ENCODE results near the gene AIG1. TPM values are rescaled to one million over a fixed set of nuclear protein-coding genes. Genes with fewer than 3 reads are reported as not detected.

The AIG1 gene
- total RNA-seq, 3 donors from 2014 or later (not counting 1 experiment from before 2014, with no cell fraction given): 5.6 to 8.9 (median 6.2) TPM

DNA sequence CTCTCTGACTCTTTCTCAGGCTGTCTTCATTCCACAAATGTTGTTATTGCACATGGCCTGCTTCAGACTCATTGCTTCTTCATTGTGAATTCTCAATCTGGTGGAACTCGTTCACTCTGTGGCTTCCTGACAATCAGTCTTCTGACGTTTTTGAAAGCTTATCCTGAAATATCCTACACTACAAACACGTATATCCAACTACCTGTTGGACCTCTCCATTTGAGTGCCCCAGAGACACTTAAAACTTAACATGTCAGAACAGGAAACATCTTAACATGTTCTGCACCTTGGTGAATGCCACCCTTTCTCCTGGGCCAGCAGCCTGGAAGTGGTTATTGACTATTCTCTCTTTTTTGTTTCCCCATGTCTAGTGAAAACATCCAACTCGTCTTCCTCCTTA, 50.8 kb downstream of the AIG1 start:
- Mint-ChIP-seq H3K4me3 (no peak overlapping the region), H3K27ac (no peak overlapping the region), H3K36me3 (no peaks in the 10 kb centered on the region), H3K9me3 (no peaks in the 10 kb centered on the region), H3K4me1 (no peaks in the 10 kb centered on the region), H3K27me3 (ENCODE audit: low read depth in 2 of 2) (no peaks in the 10 kb centered on the region)
- 75% methylated on average over 4 of the region's 4 CpGs for WGBS (ENCODE audit: insufficient coverage)
- DNase-seq (no peak), ATAC-seq (no peak)
- no peak overlapping the region for H3K4me3 ChIP-seq (ENCODE audit: low read length)
- H3K27me3 ChIP-seq (ENCODE audit: control insufficient read depth, insufficient read depth, low read length): no peaks in the 10 kb centered on the region
- TF ChIP-seq, protein P1, sequence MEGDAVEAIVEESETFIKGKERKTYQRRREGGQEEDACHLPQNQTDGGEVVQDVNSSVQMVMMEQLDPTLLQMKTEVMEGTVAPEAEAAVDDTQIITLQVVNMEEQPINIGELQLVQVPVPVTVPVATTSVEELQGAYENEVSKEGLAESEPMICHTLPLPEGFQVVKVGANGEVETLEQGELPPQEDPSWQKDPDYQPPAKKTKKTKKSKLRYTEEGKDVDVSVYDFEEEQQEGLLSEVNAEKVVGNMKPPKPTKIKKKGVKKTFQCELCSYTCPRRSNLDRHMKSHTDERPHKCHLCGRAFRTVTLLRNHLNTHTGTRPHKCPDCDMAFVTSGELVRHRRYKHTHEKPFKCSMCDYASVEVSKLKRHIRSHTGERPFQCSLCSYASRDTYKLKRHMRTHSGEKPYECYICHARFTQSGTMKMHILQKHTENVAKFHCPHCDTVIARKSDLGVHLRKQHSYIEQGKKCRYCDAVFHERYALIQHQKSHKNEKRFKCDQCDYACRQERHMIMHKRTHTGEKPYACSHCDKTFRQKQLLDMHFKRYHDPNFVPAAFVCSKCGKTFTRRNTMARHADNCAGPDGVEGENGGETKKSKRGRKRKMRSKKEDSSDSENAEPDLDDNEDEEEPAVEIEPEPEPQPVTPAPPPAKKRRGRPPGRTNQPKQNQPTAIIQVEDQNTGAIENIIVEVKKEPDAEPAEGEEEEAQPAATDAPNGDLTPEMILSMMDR (IDR thresholded peaks at IDR 0.05): no peak
- H3K36me3 ChIP-seq (ENCODE audit: control insufficient read depth, insufficient read depth, low read length): no peaks in the 10 kb centered on the region
- no peaks in the 10 kb centered on the region for H3K9me3 ChIP-seq (ENCODE audit: control insufficient read depth, insufficient read depth, low read length)
- H3K27ac ChIP-seq (ENCODE audit: low read length): no peak overlapping the region
- intact Hi-C loops (cut with micrococcal nuclease): no loop called here
- no peaks in the 10 kb centered on the region for H3K4me1 ChIP-seq (ENCODE audit: control insufficient read depth, insufficient read depth, low read length)

DNA sequence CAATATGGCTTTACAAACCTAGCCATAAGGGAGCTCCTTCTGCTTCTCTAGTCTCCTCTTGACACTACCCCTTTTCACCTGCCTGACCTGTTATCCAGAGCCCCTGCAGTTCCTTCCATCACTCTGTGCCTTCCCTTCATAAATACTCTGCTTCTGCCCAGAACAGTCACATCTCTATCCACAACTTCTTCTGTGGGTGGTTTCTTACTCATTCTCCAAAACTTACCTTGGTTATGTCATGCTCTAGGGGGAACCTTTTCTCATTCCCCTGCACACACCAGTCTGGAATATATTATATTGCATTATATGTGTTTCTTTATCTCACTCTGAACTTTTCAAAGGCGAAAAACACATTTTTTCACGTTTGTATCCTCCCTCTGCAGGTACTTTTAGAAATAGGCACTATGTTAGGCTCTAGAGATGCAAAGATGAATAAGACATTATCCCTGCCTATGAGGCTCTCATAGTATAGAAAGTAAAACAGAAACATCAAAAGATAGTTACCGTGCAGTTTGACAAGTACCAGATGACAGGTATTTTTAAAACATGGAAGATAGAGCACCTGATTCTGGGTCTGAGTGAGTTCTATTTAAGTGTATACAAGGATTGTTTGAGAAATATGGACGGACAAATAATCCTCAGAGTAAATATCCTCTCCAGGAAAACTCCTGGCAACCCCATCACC, 51.5 kb downstream of the AIG1 start:
- WGBS (ENCODE audit: insufficient coverage): 82% methylated on average over 1 of the region's 4 CpGs
- no peaks in the 10 kb centered on the region for H3K4me1 Mint-ChIP-seq
- TF ChIP-seq, protein P1 (IDR thresholded peaks at IDR 0.05): no peak

DNA sequence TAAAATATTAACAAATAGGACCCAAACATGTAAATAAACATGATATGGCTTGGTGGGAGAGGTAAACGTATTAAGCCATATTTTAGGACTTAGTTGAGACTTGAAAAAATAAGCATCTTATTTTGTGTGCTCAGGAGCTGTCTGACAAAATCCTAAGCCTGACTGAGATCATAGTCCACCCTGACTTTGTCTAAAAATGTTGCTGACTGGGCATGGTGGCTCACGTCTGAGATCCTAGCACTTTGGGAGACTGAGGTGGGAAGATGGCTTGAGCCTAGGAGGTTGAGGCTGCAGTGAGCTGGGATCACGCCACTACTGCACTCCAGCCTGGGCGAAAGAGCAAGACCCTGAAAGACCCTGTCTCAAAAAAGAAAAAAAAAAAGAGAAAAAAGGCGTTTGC, 52.1 kb downstream of the AIG1 start:
- Histone ChIP-seq H3K4me3 (ENCODE audit: low read length) (no peak overlapping the region), H3K36me3 (ENCODE audit: control insufficient read depth, insufficient read depth, low read length) (no peaks in the 10 kb centered on the region), H3K27me3 (ENCODE audit: control insufficient read depth, insufficient read depth, low read length) (no peaks in the 10 kb centered on the region), H3K9me3 (ENCODE audit: control insufficient read depth, insufficient read depth, low read length) (no peaks in the 10 kb centered on the region), H3K27ac (ENCODE audit: low read length) (no peak overlapping the region), H3K4me1 (ENCODE audit: control insufficient read depth, insufficient read depth, low read length) (no peaks in the 10 kb centered on the region)
- H3K9me3 Mint-ChIP-seq: no peaks in the 10 kb centered on the region
- H3K36me3 Mint-ChIP-seq: no peaks in the 10 kb centered on the region
- H3K27me3 Mint-ChIP-seq (ENCODE audit: low read depth in 2 of 2): no peaks in the 10 kb centered on the region
- intact Hi-C loops (cut with micrococcal nuclease): no loop called here
- no peak overlapping the region for H3K4me3 Mint-ChIP-seq
- no peak overlapping the region for H3K27ac Mint-ChIP-seq
- TF ChIP-seq, protein P1 (IDR thresholded peaks at IDR 0.05): no peak
- 97% methylated on average over 4 of the region's 5 CpGs for WGBS (ENCODE audit: insufficient coverage)
- DNase-seq: no peak
- no peak for ATAC-seq
- H3K4me1 Mint-ChIP-seq: no peaks in the 10 kb centered on the region

More for the DNA sequence above, 51.5 kb downstream of the AIG1 start:
- Histone ChIP-seq H3K27me3 (ENCODE audit: control insufficient read depth, insufficient read depth, low read length) (no peaks in the 10 kb centered on the region), H3K4me1 (ENCODE audit: control insufficient read depth, insufficient read depth, low read length) (no peaks in the 10 kb centered on the region), H3K36me3 (ENCODE audit: control insufficient read depth, insufficient read depth, low read length) (no peaks in the 10 kb centered on the region), H3K27ac (ENCODE audit: low read length) (no peak overlapping the region), H3K4me3 (ENCODE audit: low read length) (no peak overlapping the region), H3K9me3 (ENCODE audit: control insufficient read depth, insufficient read depth, low read length) (no peaks in the 10 kb centered on the region)
- intact Hi-C loops (cut with micrococcal nuclease): no loop called here
- Mint-ChIP-seq H3K27ac (no peak overlapping the region), H3K27me3 (ENCODE audit: low read depth in 2 of 2) (no peaks in the 10 kb centered on the region), H3K36me3 (no peaks in the 10 kb centered on the region), H3K4me3 (no peak overlapping the region), H3K9me3 (no peaks in the 10 kb centered on the region)
- no peak for ATAC-seq
- DNase-seq: no peak

DNA sequence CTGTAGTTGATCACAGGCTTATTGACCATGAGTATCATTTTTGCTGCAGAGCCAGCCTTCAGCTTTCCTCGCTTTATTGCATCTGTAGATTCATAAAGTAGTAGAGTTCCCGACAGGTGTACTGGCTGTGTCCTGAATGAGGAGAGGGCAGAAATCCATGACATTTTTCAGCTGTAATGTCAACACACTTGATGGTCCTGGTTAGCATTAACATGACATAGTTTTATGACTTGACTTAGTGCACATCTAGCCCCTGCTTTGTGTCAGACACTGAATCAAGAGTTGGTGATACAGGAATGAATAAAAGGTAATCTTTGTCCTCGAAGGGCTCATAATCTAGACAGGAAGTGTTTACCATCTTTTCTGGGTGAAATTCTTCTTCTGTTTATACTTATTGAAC, 55.0 kb downstream of the AIG1 start:
- TF ChIP-seq, protein P1 (IDR thresholded peaks at IDR 0.05): no peak
- H3K27me3 Mint-ChIP-seq (ENCODE audit: low read depth in 2 of 2): no peaks in the 10 kb centered on the region
- no peaks in the 10 kb centered on the region for H3K9me3 ChIP-seq (ENCODE audit: control insufficient read depth, insufficient read depth, low read length)
- no peaks in the 10 kb centered on the region for H3K36me3 ChIP-seq (ENCODE audit: control insufficient read depth, insufficient read depth, low read length)
- no peaks in the 10 kb centered on the region for H3K27me3 ChIP-seq (ENCODE audit: control insufficient read depth, insufficient read depth, low read length)
- H3K4me1 ChIP-seq (ENCODE audit: control insufficient read depth, insufficient read depth, low read length): no peaks in the 10 kb centered on the region
- no peak overlapping the region for H3K4me3 Mint-ChIP-seq
- no peak overlapping the region for H3K4me3 ChIP-seq (ENCODE audit: low read length)
- no peak overlapping the region for H3K27ac Mint-ChIP-seq
- H3K9me3 Mint-ChIP-seq: no peaks in the 10 kb centered on the region
- H3K4me1 Mint-ChIP-seq: no peaks in the 10 kb centered on the region
- H3K27ac ChIP-seq (ENCODE audit: low read length): no peak overlapping the region
- no peaks in the 10 kb centered on the region for H3K36me3 Mint-ChIP-seq
- intact Hi-C loops (cut with micrococcal nuclease): no loop called here
- ATAC-seq (no peak), DNase-seq (no peak)
- 96% methylated on average over 3 of the region's 3 CpGs for WGBS (ENCODE audit: insufficient coverage)
